SK-N-SH (cell line): ENCODE measurements around the gene LGR6. TPM values are rescaled to one million over a fixed set of nuclear protein-coding genes. Genes with fewer than 3 reads are reported as not detected.

Source experiments
- CTCF ChIA-PET: fragments of 300-600, 350-600 bp; formaldehyde crosslinking; extraction: SDS; loops from one replicate; lab custom pipeline; 2021; lab: Yijun Ruan, JAX
- POLR2A ChIA-PET: fragments of 350-600 bp; sonication (Branson Sonifier 250); formaldehyde crosslinking; extraction: SDS; loops from one replicate; lab custom pipeline; 2020; ENCODE audit warnings: antibody characterized with exemption, inconsistent platforms; lab: Yijun Ruan, JAX
- DNase-seq: peaks from one replicate; pipeline ENCODE4 v3.0.0; 2012
- H2AFZ ChIP-seq: fragments of 200-600 bp; sonication (generic); 2 replicates; pipeline ENCODE4 v1.8.1; 2016; ENCODE audit warnings: antibody characterized with exemption, mild to moderate bottlenecking, low read depth
- H3F3A ChIP-seq: fragments of 200-600 bp; sonication (generic); replicated peaks from 2 replicates; pipeline ENCODE3; 2016; ENCODE audit warnings: antibody characterized with exemption, mild to moderate bottlenecking; ENCODE audit not compliant: insufficient read depth
- H3K27ac ChIP-seq, 2 experiments: fragments of 200-500 bp in 1 of 2; fragments of 200-600 bp in 1 of 2; sonication (Bioruptor generic) in 1 of 2; sonication (generic), shearing (Covaris generic) in 1 of 2; 2 replicates each; pipeline versions ENCODE4 v1.5.1 to v1.6.1; 2014 to 2016; ENCODE audit warnings: low read depth in 2 of 2, inconsistent platforms in 1 of 2, low read length in 1 of 2, mild to moderate bottlenecking in 1 of 2, mixed read lengths in 1 of 2
- H3K27me3 ChIP-seq: fragments of 200-600 bp; sonication (generic), shearing (Covaris generic); 2 replicates; pipeline ENCODE4 v1.6.1; 2016; ENCODE audit warnings: mixed run types; ENCODE audit not compliant: insufficient read depth
- H3K36me3 ChIP-seq, 2 experiments: fragments of 200-500 bp in 1 of 2; fragments of 200-600 bp in 1 of 2; sonication (Bioruptor generic) in 1 of 2; sonication (generic) in 1 of 2; replicated peaks in 1 of 2; 2 replicates each; pipeline versions ENCODE3 to v1.5.1; 2014 to 2016; ENCODE audit warnings: low read length in 1 of 2, mild to moderate bottlenecking in 1 of 2; ENCODE audit not compliant: insufficient read depth in 2 of 2, control insufficient read depth in 1 of 2
- H3K4me1 ChIP-seq, 2 experiments: fragments of 200-500 bp in 1 of 2; fragments of 200-600 bp in 1 of 2; sonication (Bioruptor generic) in 1 of 2; sonication (generic), shearing (Covaris generic) in 1 of 2; 2 replicates each; pipeline versions ENCODE4 v1.5.1 to v1.6.1; 2014 to 2016; ENCODE audit warnings: low read depth in 1 of 2, low read length in 1 of 2, mixed run types in 1 of 2; ENCODE audit not compliant: insufficient read depth in 2 of 2, control insufficient read depth in 1 of 2
- H3K4me2 ChIP-seq: fragments of 200-600 bp; sonication (generic), shearing (Covaris generic); 2 replicates; pipeline ENCODE4 v1.6.1; 2017; ENCODE audit warnings: mixed run types
- H3K4me3 ChIP-seq, 2 experiments: fragments of 200-500 bp in 1 of 2; fragments of 200-600 bp in 1 of 2; sonication (Bioruptor generic) in 1 of 2; sonication (generic), shearing (Covaris generic) in 1 of 2; 2 replicates each; pipeline versions ENCODE4 v1.5.1 to v1.8.1; 2014 to 2016; ENCODE audit warnings: low read depth in 2 of 2, inconsistent platforms in 1 of 2, low read length in 1 of 2, mild to moderate bottlenecking in 1 of 2, mixed read lengths in 1 of 2, moderate library complexity in 1 of 2
- H3K79me2 ChIP-seq: fragments of 200-600 bp; sonication (generic); 2 replicates; pipeline ENCODE4 v1.8.1; 2017; ENCODE audit warnings: mild to moderate bottlenecking; ENCODE audit not compliant: insufficient read depth
- H3K9ac ChIP-seq: fragments of 200-600 bp; sonication (generic); 2 replicates; pipeline ENCODE4 v1.6.1; 2017; ENCODE audit warnings: mixed run types
- H3K9me2 ChIP-seq: fragments of 200-600 bp; sonication (generic); 2 replicates; pipeline ENCODE4 v1.6.1; 2017; ENCODE audit warnings: mixed run types
- H3K9me3 ChIP-seq: fragments of 200-600 bp; sonication (generic); 2 replicates; pipeline ENCODE4 v1.6.1; 2017; ENCODE audit warnings: mixed run types, mild to moderate bottlenecking, moderate library complexity
- H4K20me1 ChIP-seq: fragments of 200-600 bp; sonication (generic); 2 replicates; pipeline ENCODE4 v1.6.1; 2017; ENCODE audit warnings: mild to moderate bottlenecking, mixed run types; ENCODE audit not compliant: insufficient read depth
- CHD2 ChIP-seq: fragments of 150-350 bp; IDR thresholded peaks from 2 replicates; pipeline ENCODE4 v1.6.1; 2018; ENCODE audit warnings: low read length; ENCODE audit not compliant: partially characterized antibody
- EP300 ChIP-seq, 2 experiments: IDR thresholded peaks; 2 replicates each; pipeline versions ENCODE4 v1.4.0 to v1.6.1; 2012; ENCODE audit warnings: borderline replicate concordance in 1 of 2, low read depth in 1 of 2, low read length in 1 of 2
- EZH2phosphoT487 ChIP-seq: fragments of 200-600 bp; sonication (generic); IDR thresholded peaks from 2 replicates; pipeline ENCODE4 v1.6.1; 2017; ENCODE audit warnings: low read depth, mixed run types, mild to moderate bottlenecking, antibody characterized with exemption, moderate library complexity, borderline replicate concordance
- GABPA ChIP-seq: IDR thresholded peaks from 2 replicates; pipeline ENCODE4 v1.4.0; 2012; ENCODE audit warnings: low read depth, mild to moderate bottlenecking
- JUND ChIP-seq: IDR thresholded peaks from 2 replicates; pipeline ENCODE4 v1.4.0; 2012
- MEF2A ChIP-seq: IDR thresholded peaks from 2 replicates; pipeline ENCODE4 v1.4.0; 2012; ENCODE audit warnings: low read depth, borderline replicate concordance
- MXI1 ChIP-seq: IDR thresholded peaks from 2 replicates; pipeline ENCODE4 v1.6.1; 2012; ENCODE audit warnings: mild to moderate bottlenecking, low read depth, low read length, improper control_type of control experiment
- NFIC ChIP-seq: IDR thresholded peaks from 2 replicates; pipeline ENCODE4 v1.4.0; 2012; ENCODE audit warnings: borderline replicate concordance
- RFX5 ChIP-seq: IDR thresholded peaks from 2 replicates; pipeline ENCODE4 v1.6.1; 2012; ENCODE audit warnings: mild to moderate bottlenecking, improper control_type of control experiment, low read length
- SIN3A ChIP-seq: IDR thresholded peaks from 2 replicates; pipeline ENCODE4 v1.6.1; 2012; ENCODE audit warnings: low read depth, mild to moderate bottlenecking, low read length, moderate library complexity, borderline replicate concordance
- SMC3 ChIP-seq: IDR thresholded peaks from 2 replicates; pipeline ENCODE4 v1.6.1; 2012; ENCODE audit warnings: low read depth, low read length, improper control_type of control experiment
- TEAD4 ChIP-seq: IDR thresholded peaks from 2 replicates; pipeline ENCODE4 v1.4.0; 2012; ENCODE audit warnings: mild to moderate bottlenecking, borderline replicate concordance; ENCODE audit not compliant: insufficient read depth
- USF1 ChIP-seq: IDR thresholded peaks from 2 replicates; pipeline ENCODE4 v1.4.0; 2012; ENCODE audit warnings: low read depth, borderline replicate concordance
- YY1 ChIP-seq: IDR thresholded peaks from 2 replicates; pipeline ENCODE4 v1.4.0; 2012; ENCODE audit warnings: low read depth, mild to moderate bottlenecking
- WGBS: methylation state at CpG from one replicate; pipeline ENCODE4 v1.1.6; 2017; ENCODE audit warnings: low lambda C conversion rate; 5-methylcytosine and 5-hydroxymethylcytosine counted together
- polyA plus RNA-seq, 3 experiments: library from polyadenylated mRNA; depleted of rRNA; stranded (reverse); fragments of >200 nt; gene quantifications; 2 replicates each; pipeline ENCODE4 v1.2.3, GENCODE V29; 2012
- TF ChIP-seq, protein P1 (sequence below): IDR thresholded peaks from 2 replicates; pipeline ENCODE4 v1.6.1; 2012; ENCODE audit warnings: mild to moderate bottlenecking, low read depth, low read length, moderate library complexity
- TF ChIP-seq, protein P2 (sequence below): fragments of 150-350 bp; IDR thresholded peaks from 2 replicates; pipeline ENCODE4 v1.6.1; 2017; ENCODE audit warnings: antibody characterized with exemption, low read length, low read depth, borderline replicate concordance
- TF ChIP-seq, protein P3 (sequence below): IDR thresholded peaks from 2 replicates; pipeline ENCODE4; 2012

LGR6 gene
- polyA plus RNA-seq, 1 of the 3 experiments (the other 2 are of a cell fraction), result 0.03 TPM

- TF ChIP-seq, protein P1, sequence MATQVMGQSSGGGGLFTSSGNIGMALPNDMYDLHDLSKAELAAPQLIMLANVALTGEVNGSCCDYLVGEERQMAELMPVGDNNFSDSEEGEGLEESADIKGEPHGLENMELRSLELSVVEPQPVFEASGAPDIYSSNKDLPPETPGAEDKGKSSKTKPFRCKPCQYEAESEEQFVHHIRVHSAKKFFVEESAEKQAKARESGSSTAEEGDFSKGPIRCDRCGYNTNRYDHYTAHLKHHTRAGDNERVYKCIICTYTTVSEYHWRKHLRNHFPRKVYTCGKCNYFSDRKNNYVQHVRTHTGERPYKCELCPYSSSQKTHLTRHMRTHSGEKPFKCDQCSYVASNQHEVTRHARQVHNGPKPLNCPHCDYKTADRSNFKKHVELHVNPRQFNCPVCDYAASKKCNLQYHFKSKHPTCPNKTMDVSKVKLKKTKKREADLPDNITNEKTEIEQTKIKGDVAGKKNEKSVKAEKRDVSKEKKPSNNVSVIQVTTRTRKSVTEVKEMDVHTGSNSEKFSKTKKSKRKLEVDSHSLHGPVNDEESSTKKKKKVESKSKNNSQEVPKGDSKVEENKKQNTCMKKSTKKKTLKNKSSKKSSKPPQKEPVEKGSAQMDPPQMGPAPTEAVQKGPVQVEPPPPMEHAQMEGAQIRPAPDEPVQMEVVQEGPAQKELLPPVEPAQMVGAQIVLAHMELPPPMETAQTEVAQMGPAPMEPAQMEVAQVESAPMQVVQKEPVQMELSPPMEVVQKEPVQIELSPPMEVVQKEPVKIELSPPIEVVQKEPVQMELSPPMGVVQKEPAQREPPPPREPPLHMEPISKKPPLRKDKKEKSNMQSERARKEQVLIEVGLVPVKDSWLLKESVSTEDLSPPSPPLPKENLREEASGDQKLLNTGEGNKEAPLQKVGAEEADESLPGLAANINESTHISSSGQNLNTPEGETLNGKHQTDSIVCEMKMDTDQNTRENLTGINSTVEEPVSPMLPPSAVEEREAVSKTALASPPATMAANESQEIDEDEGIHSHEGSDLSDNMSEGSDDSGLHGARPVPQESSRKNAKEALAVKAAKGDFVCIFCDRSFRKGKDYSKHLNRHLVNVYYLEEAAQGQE, result no peak
- no peak for TF ChIP-seq MEF2A
- TF ChIP-seq CHD2, result no peak
- no peak for TF ChIP-seq YY1
- TF ChIP-seq EZH2phosphoT487, result no peak
These were observed 94.6 kb downstream of the LGR6 start (continued) for GRCh38 chr1:202288177-202288576.

DNA sequence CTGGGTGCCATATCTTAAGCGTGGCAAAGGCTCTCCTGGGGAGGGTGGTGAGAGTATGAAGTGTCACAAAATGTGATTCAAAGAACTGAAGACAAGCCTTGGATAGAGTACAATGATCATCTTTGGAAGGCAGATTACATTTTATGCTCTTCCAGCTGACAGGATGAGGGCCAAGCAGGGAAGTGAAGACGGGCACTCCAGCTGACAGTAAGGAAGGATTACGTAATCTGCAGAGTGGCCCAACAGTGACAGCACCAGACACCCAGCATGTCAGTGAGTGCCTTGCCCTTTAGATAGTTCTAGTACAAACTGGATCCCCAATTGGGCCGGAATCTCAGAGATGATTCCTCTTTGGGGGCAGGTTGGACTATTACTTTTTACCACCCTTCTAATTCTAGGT is 95.4 kb downstream of the LGR6 start:
- Histone ChIP-seq H3K9me3 (no peaks in the 10 kb centered on the region), H3K36me3 (no peaks in the 10 kb centered on the region), H3K9ac (no peak overlapping the region), H3K4me1 (peaks cover 4 to 28% of the 10 kb centered on the region in 2 experiments; a peak in 3 of 4 replicates), H3K9me2 (no peaks in the 10 kb centered on the region), H3K27me3 (no peaks in the 10 kb centered on the region), H3K27ac (no peak overlapping the region), H3K4me3 (no peak overlapping the region), H4K20me1 (no peaks in the 10 kb centered on the region), H3K79me2 (no peaks in the 10 kb centered on the region), H3K4me2 (no peak overlapping the region), H3F3A (peaks cover 17% of the 10 kb centered on the region), H2AFZ (no peak overlapping the region)
- ChIA-PET POLR2A (no interaction called here), CTCF (interaction anchor here (1.1 to 1.8 kb wide), 3 partner anchors 14 to 96 kb away, joined by 3 to 9 read pairs (median 3); partner anchors contain the start of gene LGR6)
- DNase-seq, result no peak
- TF ChIP-seq MXI1 (no peak), USF1 (no peak), JUND (no peak), EP300 (IDR thresholded peaks at IDR 0.05; ENCODE audit: borderline replicate concordance in 1 of 2, low read depth in 1 of 2, low read length in 1 of 2) (no peak), YY1 (no peak), TEAD4 (no peak), SMC3 (no peak), SIN3A (no peak), NFIC (no peak), RFX5 (no peak), GABPA (no peak)
- TF ChIP-seq, protein P2, sequence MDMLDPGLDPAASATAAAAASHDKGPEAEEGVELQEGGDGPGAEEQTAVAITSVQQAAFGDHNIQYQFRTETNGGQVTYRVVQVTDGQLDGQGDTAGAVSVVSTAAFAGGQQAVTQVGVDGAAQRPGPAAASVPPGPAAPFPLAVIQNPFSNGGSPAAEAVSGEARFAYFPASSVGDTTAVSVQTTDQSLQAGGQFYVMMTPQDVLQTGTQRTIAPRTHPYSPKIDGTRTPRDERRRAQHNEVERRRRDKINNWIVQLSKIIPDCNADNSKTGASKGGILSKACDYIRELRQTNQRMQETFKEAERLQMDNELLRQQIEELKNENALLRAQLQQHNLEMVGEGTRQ, result no peak
- TF ChIP-seq, protein P3, sequence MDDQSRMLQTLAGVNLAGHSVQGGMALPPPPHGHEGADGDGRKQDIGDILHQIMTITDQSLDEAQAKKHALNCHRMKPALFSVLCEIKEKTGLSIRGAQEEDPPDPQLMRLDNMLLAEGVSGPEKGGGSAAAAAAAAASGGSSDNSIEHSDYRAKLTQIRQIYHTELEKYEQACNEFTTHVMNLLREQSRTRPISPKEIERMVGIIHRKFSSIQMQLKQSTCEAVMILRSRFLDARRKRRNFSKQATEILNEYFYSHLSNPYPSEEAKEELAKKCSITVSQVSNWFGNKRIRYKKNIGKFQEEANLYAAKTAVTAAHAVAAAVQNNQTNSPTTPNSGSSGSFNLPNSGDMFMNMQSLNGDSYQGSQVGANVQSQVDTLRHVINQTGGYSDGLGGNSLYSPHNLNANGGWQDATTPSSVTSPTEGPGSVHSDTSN, result no peak
- 78% methylated on average over 4 of the region's 4 CpGs for WGBS
